GM12878 (cell line): ENCODE measurements around the gene MYO1C.

Experiments used
- BMI1 ChIP-seq: fragments of 450-650 bp; IDR thresholded peaks from 2 replicates; pipeline ENCODE4 v1.6.1; 2016; ENCODE audit warnings: mild to moderate bottlenecking, moderate library complexity, borderline replicate concordance
- EZH2 ChIP-seq: IDR thresholded peaks from 2 replicates; pipeline ENCODE4 v1.6.1; 2012; ENCODE audit warnings: low read depth, mild to moderate bottlenecking, control low read depth, inconsistent platforms, low read length, borderline replicate concordance; ENCODE audit not compliant: control insufficient read depth
- JUND ChIP-seq: IDR thresholded peaks from 2 replicates; pipeline ENCODE4 v1.6.1; 2012; ENCODE audit warnings: low read depth, mild to moderate bottlenecking, low read length, improper control_type of control experiment, moderate library complexity
- NFXL1 ChIP-seq: fragments of 450-650 bp; IDR thresholded peaks from 2 replicates; pipeline ENCODE4 v1.6.1; 2017; ENCODE audit warnings: antibody characterized with exemption, mild to moderate bottlenecking, borderline replicate concordance
- RELA ChIP-seq: fragments of 450-650 bp; IDR thresholded peaks from 2 replicates; pipeline ENCODE4 v1.8.0; 2014; ENCODE audit warnings: borderline replicate concordance; ENCODE audit not compliant: partially characterized antibody
- SMAD1 ChIP-seq: fragments of 450-650 bp; IDR thresholded peaks from 2 replicates; pipeline ENCODE4 v1.6.1; 2018; ENCODE audit warnings: mild to moderate bottlenecking, low read depth; ENCODE audit not compliant: partially characterized antibody
- SMC3 ChIP-seq: IDR thresholded peaks from 2 replicates; pipeline ENCODE4 v1.6.1; 2011; ENCODE audit warnings: low read length, improper control_type of control experiment, borderline replicate concordance
- ZBTB33 ChIP-seq: fragments of 450-650 bp; IDR thresholded peaks from 2 replicates; pipeline ENCODE4 v1.6.1; 2017; ENCODE audit warnings: mild to moderate bottlenecking
- ZNF207 ChIP-seq: fragments of 450-650 bp; IDR thresholded peaks from 2 replicates; pipeline ENCODE4 v1.6.1; 2014; ENCODE audit warnings: antibody characterized with exemption, mild to moderate bottlenecking, borderline replicate concordance
- TF ChIP-seq, protein P1 (sequence below), 3 experiments: IDR thresholded peaks in 2 of 3; conservative IDR thresholded peaks in 1 of 3; 2 replicates each; pipeline ENCODE4 v1.5.1; 2011; ENCODE audit warnings: low read depth in 3 of 3, low read length in 3 of 3, mild to moderate bottlenecking in 3 of 3, control low read depth in 2 of 3, moderate library complexity in 2 of 3, inconsistent platforms in 1 of 3, mixed read lengths in 1 of 3; ENCODE audit not compliant: control insufficient read depth in 2 of 3, insufficient read depth in 1 of 3; ENCODE audit errors: extremely low read depth in 1 of 3

DNA sequence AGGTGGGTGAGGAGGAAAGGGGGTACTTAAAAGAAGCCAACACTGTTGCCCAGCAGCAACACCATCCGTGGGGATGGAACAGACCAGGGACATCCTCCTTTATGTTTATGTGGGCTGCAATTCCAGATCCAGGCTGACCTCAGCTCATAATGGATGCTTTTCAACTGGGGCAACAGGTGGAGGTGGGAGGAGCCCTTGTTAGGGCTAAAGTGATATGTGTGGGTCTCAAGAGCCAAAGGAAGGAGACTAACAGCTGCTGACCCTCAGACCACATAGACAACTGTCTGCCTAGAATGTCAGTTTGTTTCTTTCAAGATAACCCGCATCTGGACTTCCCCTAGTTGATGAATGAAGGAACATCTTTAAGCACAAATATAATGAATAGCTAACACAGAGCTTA is 25.9 kb upstream of the MYO1C start:
- no peak for TF ChIP-seq RELA
- TF ChIP-seq BMI1: no peak
- TF ChIP-seq, protein P1, sequence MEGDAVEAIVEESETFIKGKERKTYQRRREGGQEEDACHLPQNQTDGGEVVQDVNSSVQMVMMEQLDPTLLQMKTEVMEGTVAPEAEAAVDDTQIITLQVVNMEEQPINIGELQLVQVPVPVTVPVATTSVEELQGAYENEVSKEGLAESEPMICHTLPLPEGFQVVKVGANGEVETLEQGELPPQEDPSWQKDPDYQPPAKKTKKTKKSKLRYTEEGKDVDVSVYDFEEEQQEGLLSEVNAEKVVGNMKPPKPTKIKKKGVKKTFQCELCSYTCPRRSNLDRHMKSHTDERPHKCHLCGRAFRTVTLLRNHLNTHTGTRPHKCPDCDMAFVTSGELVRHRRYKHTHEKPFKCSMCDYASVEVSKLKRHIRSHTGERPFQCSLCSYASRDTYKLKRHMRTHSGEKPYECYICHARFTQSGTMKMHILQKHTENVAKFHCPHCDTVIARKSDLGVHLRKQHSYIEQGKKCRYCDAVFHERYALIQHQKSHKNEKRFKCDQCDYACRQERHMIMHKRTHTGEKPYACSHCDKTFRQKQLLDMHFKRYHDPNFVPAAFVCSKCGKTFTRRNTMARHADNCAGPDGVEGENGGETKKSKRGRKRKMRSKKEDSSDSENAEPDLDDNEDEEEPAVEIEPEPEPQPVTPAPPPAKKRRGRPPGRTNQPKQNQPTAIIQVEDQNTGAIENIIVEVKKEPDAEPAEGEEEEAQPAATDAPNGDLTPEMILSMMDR (IDR thresholded peaks at IDR 0.05 in 2 of 3, conservative IDR thresholded peaks at IDR 0.05 in 1 of 3; ENCODE audit: control insufficient read depth in 2 of 3, extremely low read depth in 1 of 3, insufficient read depth in 1 of 3, low read depth in 3 of 3, low read length in 3 of 3): no peak
- no peak for TF ChIP-seq ZNF207
- TF ChIP-seq NFXL1: no peak
- TF ChIP-seq EZH2: no peak
- no peak for TF ChIP-seq ZBTB33
- no peak for TF ChIP-seq JUND
- TF ChIP-seq SMAD1: no peak
- TF ChIP-seq SMC3: no peak
